NCI-H128 (cell line): ENCODE measurements around the gene OGDHL.
"Not testable (repeated sequence)": the region's sequence is repeated elsewhere in the genome, so short reads cannot be mapped to it uniquely, and the experiment has no call there.

Experiments
- DNase-seq: peaks from one replicate; lab custom pipeline; 2025; ENCODE audit not compliant: unreplicated experiment; lab: John Stamatoyannopoulos, UW

OGDHL gene

GRCh38 chr10:49761789-49762565 is at the start of gene OGDHL:
Gene OGDHL (minus strand): TSS chr10:49762323. CDS start chr10:49758592, 3,731 bp downstream.
- peak; percentile 25 for DNase-seq

GRCh38 chr10:49803988-49804387 is 41.9 kb upstream of the OGDHL start:
- no peak for DNase-seq

GRCh38 chr10:49798275-49798674 is 36.2 kb upstream of the OGDHL start:
- DNase-seq, result no peak

GRCh38 chr10:49791100-49791499 is 29.0 kb upstream of the OGDHL start:
- no peak for DNase-seq

- no peak for DNase-seq
Measured at GRCh38 chr10:49784681-49785080, 22.6 kb upstream of the OGDHL start.

GRCh38 chr10:49783645-49784044 is 21.5 kb upstream of the OGDHL start:
- DNase-seq, result no peak

GRCh38 chr10:49781247-49781646 is 19.1 kb upstream of the OGDHL start:
- no peak for DNase-seq

GRCh38 chr10:49778197-49778596 is 16.1 kb upstream of the OGDHL start:
- no peak for DNase-seq

GRCh38 chr10:49776851-49777250 is 14.7 kb upstream of the OGDHL start:
- no peak for DNase-seq

GRCh38 chr10:49775014-49775413 is 12.9 kb upstream of the OGDHL start:
- no peak for DNase-seq

- not testable (repeated sequence) for DNase-seq
Measured at GRCh38 chr10:49772944-49773343, 10.8 kb upstream of the OGDHL start.

GRCh38 chr10:49771046-49771445 is 8.9 kb upstream of the OGDHL start:
- DNase-seq, result not testable (repeated sequence)

- DNase-seq, result no peak
Measured at GRCh38 chr10:49769692-49770091, 7.6 kb upstream of the OGDHL start.

- DNase-seq, result no peak
Measured at GRCh38 chr10:49768731-49769130, 6.6 kb upstream of the OGDHL start.

- no peak for DNase-seq
Measured at GRCh38 chr10:49768329-49768728, 6.2 kb upstream of the OGDHL start.

- no peak for DNase-seq
Measured at GRCh38 chr10:49767752-49768151, 5.6 kb upstream of the OGDHL start.

- DNase-seq, result no peak
Measured at GRCh38 chr10:49766484-49766883, 4.4 kb upstream of the OGDHL start.

GRCh38 chr10:49762566-49762877 is 399 bp upstream of the OGDHL start:
- DNase-seq, result no peak

GRCh38 chr10:49761201-49761788 is 828 bp downstream of the OGDHL start:
- DNase-seq, result no peak

GRCh38 chr10:49760789-49761188 is 1.3 kb downstream of the OGDHL start:
- no peak for DNase-seq

GRCh38 chr10:49759787-49760551 is 2.2 kb downstream of the OGDHL start:
- no peak for DNase-seq
